Activated CD4-positive, alpha-beta memory T cell treated with anti-CD3 and anti-CD28 coated beads, Interleukin-2, amount 10 ng/mL, durations not matched to agents 7 days and 5 days (primary cell): ENCODE data around the gene BPIFB4. TPM values are rescaled to one million over a fixed set of nuclear protein-coding genes. Genes with fewer than 3 reads are reported as not detected.
"Not testable (repeated sequence)": the region's sequence is repeated elsewhere in the genome, so short reads cannot be mapped to it uniquely, and the experiment has no call there.

Experiments
- CTCF ChIA-PET: fragments of 350-600 bp; sonication (Branson Sonifier 250); formaldehyde crosslinking; loops from one replicate; lab custom pipeline; 2021; ENCODE audit warnings: antibody characterized with exemption, inconsistent platforms; lab: Charles Lee
- POLR2A ChIA-PET: fragments of 350-600 bp; sonication (Branson Sonifier 250); formaldehyde crosslinking; loops from one replicate; lab custom pipeline; 2021; ENCODE audit warnings: antibody characterized with exemption; lab: Charles Lee
- DNase-seq: peaks from one replicate; pipeline ENCODE4 v3.0.0-alpha.2; 2020
- H3K27ac Mint-ChIP-seq: one replicate; pipeline ENCODE4 v1.8.0; 2021; ENCODE audit warnings: mild to moderate bottlenecking, mixed read lengths
- H3K27me3 Mint-ChIP-seq: one replicate; pipeline ENCODE4 v1.8.0; 2021; ENCODE audit warnings: mixed read lengths
- H3K36me3 Mint-ChIP-seq: one replicate; pipeline ENCODE4 v1.8.0; 2021; ENCODE audit warnings: low read depth, mixed read lengths
- H3K4me1 Mint-ChIP-seq: one replicate; pipeline ENCODE4 v1.8.0; 2021; ENCODE audit warnings: mixed read lengths
- H3K4me3 Mint-ChIP-seq: one replicate; pipeline ENCODE4 v1.8.0; 2021; ENCODE audit warnings: mild to moderate bottlenecking, mixed read lengths
- H3K9me3 Mint-ChIP-seq: one replicate; pipeline ENCODE4 v1.8.0; 2021; ENCODE audit warnings: mixed read lengths
- total RNA-seq, 2 experiments: library from RNA; stranded (reverse); gene quantifications; one replicate each; pipeline ENCODE4 v1.2.3, GENCODE V29; 2021

BPIFB4 gene
- total RNA-seq, 2 experiments from 2014 or later = not detected

GRCh38 chr20:33103556-33103955, 24.1 kb downstream of the BPIFB4 start:
- H3K36me3 Mint-ChIP-seq = no peaks in the 10 kb centered on the region
- DNase-seq = no peak
- no peaks in the 10 kb centered on the region for H3K4me1 Mint-ChIP-seq
- no peak overlapping the region for H3K27ac Mint-ChIP-seq
- ChIA-PET CTCF (interaction anchor here (0.6 kb wide), 1 partner anchor 124 kb away, joined by 3 read pairs; no protein-coding TSS in a partner anchor), POLR2A (no interaction called here)
- H3K4me3 Mint-ChIP-seq = no peak overlapping the region
- no peaks in the 10 kb centered on the region for H3K27me3 Mint-ChIP-seq
- H3K9me3 Mint-ChIP-seq = no peaks in the 10 kb centered on the region

DNA sequence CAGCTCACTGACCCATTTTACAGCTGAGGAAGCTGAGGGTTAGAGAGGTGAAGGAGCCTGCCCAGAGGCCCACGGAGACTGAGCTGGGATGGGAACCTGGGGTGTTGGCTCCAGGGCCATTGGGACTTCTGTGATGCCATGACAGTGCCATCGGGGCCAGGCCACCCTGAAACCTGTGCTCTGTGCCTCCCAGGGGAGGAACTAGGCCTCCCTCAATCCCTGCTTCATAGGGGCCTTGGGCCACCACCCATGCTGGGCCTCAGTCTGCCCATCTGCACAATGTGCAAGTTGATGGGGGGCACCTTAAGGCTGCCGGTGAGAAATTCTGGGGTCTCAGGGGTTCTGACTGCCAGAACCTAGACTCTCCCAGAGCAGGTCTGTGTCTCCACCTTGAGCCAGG, 24.9 kb downstream of the BPIFB4 start:
- DNase-seq = no peak
- H3K4me3 Mint-ChIP-seq = no peak overlapping the region
- H3K27me3 Mint-ChIP-seq = no peaks in the 10 kb centered on the region
- no peak overlapping the region for H3K27ac Mint-ChIP-seq
- POLR2A ChIA-PET = no interaction called here
- CTCF ChIA-PET = interaction anchor here (0.6 kb wide), 1 partner anchor 123 kb away, joined by 3 read pairs; no protein-coding TSS in a partner anchor
- H3K9me3 Mint-ChIP-seq = no peaks in the 10 kb centered on the region
- no peaks in the 10 kb centered on the region for H3K36me3 Mint-ChIP-seq
- H3K4me1 Mint-ChIP-seq = no peaks in the 10 kb centered on the region

- POLR2A ChIA-PET = no interaction called here
- CTCF ChIA-PET = no interaction called here
- Mint-ChIP-seq H3K36me3 (no peaks in the 10 kb centered on the region), H3K4me1 (no peaks in the 10 kb centered on the region), H3K27ac (no peak overlapping the region), H3K4me3 (no peak overlapping the region), H3K9me3 (no peaks in the 10 kb centered on the region), H3K27me3 (no peaks in the 10 kb centered on the region)
- no peak for DNase-seq
Measured at GRCh38 chr20:33105316-33105924, 26.0 kb downstream of the BPIFB4 start.

GRCh38 chr20:33106058-33106620, 26.7 kb downstream of the BPIFB4 start:
- DNase-seq, H3K9me3 Mint-ChIP-seq, H3K27me3 Mint-ChIP-seq, CTCF ChIA-PET, H3K27ac Mint-ChIP-seq, H3K4me1 Mint-ChIP-seq, POLR2A ChIA-PET, H3K36me3 Mint-ChIP-seq, H3K4me3 Mint-ChIP-seq: not testable (repeated sequence)

GRCh38 chr20:33108661-33109060, 29.2 kb downstream of the BPIFB4 start:
- DNase-seq = no peak
- Mint-ChIP-seq H3K9me3 (no peaks in the 10 kb centered on the region), H3K27ac (no peak overlapping the region), H3K4me3 (no peak overlapping the region), H3K4me1 (no peaks in the 10 kb centered on the region), H3K27me3 (no peaks in the 10 kb centered on the region), H3K36me3 (no peaks in the 10 kb centered on the region)
- CTCF ChIA-PET = no interaction called here
- POLR2A ChIA-PET = no interaction called here

DNA sequence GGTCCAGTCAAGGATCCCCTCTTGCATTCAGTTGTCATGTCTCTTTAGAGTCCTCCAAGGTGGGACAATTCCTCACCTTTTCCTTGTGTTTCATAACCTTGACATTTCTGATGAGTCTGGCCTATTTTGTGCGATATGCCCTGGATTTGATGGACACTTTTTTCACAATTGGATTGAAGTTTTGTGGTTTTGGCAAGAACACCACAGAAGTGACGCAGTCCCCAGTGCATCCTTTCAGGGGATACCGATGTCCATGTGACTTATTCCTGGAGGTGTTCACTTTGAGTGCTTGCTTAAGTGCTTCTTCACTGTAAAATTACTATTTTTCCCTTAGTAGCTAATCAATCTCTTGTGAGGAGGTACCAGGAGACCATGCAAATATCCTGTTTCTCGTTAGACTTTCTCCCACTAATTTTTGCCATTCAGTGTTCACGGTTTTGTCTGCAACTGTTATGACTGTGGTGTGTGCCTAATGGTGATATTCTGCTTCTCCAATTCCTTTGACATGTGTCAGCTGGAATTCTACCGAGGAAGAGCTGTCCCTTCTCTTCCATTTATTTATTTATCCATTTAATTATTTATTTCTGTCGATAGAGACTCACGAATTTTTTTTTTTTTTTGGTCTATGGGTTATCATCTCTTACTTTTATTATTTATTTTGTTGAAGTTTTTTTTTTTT, 30.8 kb downstream of the BPIFB4 start:
- Mint-ChIP-seq H3K27ac (no peak overlapping the region), H3K36me3 (no peaks in the 10 kb centered on the region), H3K9me3 (no peaks in the 10 kb centered on the region), H3K4me1 (no peaks in the 10 kb centered on the region), H3K27me3 (no peaks in the 10 kb centered on the region), H3K4me3 (no peak overlapping the region)
- no peak for DNase-seq
- ChIA-PET CTCF (interaction anchor here (0.7 kb wide), 1 partner anchor 54 kb away, joined by 3 read pairs; no protein-coding TSS in a partner anchor), POLR2A (no interaction called here)

- POLR2A ChIA-PET = no interaction called here
- no peaks in the 10 kb centered on the region for H3K27me3 Mint-ChIP-seq
- no peaks in the 10 kb centered on the region for H3K4me1 Mint-ChIP-seq
- CTCF ChIA-PET = no interaction called here
- H3K9me3 Mint-ChIP-seq = no peaks in the 10 kb centered on the region
- DNase-seq = no peak
- no peak overlapping the region for H3K4me3 Mint-ChIP-seq
- no peak overlapping the region for H3K27ac Mint-ChIP-seq
- no peaks in the 10 kb centered on the region for H3K36me3 Mint-ChIP-seq
Measured at GRCh38 chr20:33111306-33111705, 31.9 kb downstream of the BPIFB4 start.

- H3K4me3 Mint-ChIP-seq = no peak overlapping the region
- H3K36me3 Mint-ChIP-seq = no peaks in the 10 kb centered on the region
- no peak overlapping the region for H3K27ac Mint-ChIP-seq
- H3K27me3 Mint-ChIP-seq = no peaks in the 10 kb centered on the region
- no peaks in the 10 kb centered on the region for H3K4me1 Mint-ChIP-seq
- ChIA-PET POLR2A (no interaction called here), CTCF (no interaction called here)
- no peaks in the 10 kb centered on the region for H3K9me3 Mint-ChIP-seq
- DNase-seq = no peak
Measured at GRCh38 chr20:33112547-33113386, 33.3 kb downstream of the BPIFB4 start.

- Mint-ChIP-seq H3K27ac (no peak overlapping the region), H3K4me3 (no peak overlapping the region), H3K9me3 (no peaks in the 10 kb centered on the region), H3K36me3 (no peaks in the 10 kb centered on the region), H3K4me1 (no peaks in the 10 kb centered on the region), H3K27me3 (no peaks in the 10 kb centered on the region)
- DNase-seq = no peak
- POLR2A ChIA-PET = no interaction called here
- CTCF ChIA-PET = no interaction called here
Measured at GRCh38 chr20:33113387-33113908, 34.0 kb downstream of the BPIFB4 start.

DNA sequence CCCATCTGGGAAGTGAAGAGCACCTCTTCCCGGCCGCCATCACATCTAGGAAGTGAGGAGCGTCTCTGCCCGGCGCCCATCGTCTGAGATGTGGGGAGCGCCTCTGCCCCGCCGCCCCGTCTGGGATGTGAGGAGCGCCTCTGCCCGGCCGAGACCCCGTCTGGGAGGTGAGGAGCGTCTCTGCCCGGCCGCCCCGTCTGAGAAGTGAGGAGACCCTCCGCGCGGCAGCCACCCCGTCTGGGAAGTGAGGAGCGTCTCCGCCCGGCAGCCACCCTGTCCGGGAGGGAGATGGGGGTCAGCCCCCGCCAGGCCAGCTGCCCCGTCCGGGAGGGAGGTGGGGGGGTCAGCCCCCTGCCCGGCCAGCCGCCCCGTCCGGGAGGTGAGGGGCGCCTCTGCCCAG, 36.1 kb downstream of the BPIFB4 start:
- peaks cover 15% of the 10 kb centered on the region for H3K4me1 Mint-ChIP-seq
- CTCF ChIA-PET, DNase-seq, H3K36me3 Mint-ChIP-seq, H3K27ac Mint-ChIP-seq, H3K9me3 Mint-ChIP-seq, POLR2A ChIA-PET, H3K27me3 Mint-ChIP-seq, H3K4me3 Mint-ChIP-seq: not testable (repeated sequence)

DNA sequence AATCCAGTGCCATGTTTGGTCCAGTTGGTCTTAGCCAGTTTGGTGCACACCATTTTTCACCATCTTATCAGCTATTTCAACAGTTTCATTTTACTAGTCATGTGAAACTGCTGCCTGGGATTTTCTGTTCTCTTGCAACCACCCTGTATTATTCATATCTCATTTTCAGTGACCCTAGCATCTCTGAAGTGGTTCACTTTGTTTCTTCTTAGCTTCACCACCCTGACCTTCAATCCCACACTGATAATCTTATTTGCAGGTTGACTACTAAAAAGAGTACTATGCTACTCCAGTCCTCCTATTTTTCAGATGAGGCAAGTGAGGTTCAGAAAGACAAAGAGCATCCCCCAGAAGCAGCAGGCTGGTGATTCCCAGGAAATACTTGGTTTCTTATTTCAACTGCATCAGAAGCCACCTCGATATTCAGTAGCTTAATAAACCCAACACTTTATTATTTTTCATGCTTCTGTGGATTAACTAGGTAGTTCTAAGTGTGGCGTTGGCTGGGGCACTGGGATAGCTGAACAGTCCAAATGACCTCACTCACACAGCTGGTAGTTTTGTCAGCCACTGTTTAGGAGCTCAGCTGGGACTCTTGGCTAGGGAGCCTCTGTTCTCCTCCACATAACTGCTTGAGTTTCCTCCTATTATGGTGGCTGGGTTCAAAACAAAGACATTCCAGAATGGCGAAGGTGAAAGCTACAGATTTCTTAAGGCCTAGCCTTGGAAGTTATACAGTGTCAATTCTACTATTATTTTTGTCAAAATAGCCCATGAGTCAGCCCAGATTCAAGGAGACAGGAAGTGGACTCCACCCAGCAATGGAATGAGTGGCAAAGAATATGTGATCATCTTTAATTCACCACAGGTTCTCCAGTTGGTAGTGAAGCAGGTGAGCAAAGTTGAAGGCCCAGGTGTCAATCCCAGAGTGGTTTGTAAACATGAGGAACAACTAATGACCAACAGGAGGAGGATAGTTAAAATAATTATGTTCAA, 40.6 kb downstream of the BPIFB4 start:
- POLR2A ChIA-PET = no interaction called here
- CTCF ChIA-PET = interaction anchor here (1.3 kb wide), 1 partner anchor 55 kb away, joined by 4 read pairs; no protein-coding TSS in a partner anchor
- Mint-ChIP-seq H3K4me3 (no peak overlapping the region), H3K4me1 (peaks cover 19% of the 10 kb centered on the region), H3K9me3 (peaks cover 9% of the 10 kb centered on the region), H3K27me3 (peaks cover 7% of the 10 kb centered on the region), H3K27ac (peak overlapping the region; percentile 6), H3K36me3 (peaks cover 2% of the 10 kb centered on the region)
- DNase-seq = no peak

- no peak overlapping the region for H3K4me3 Mint-ChIP-seq
- peaks cover 2% of the 10 kb centered on the region for H3K36me3 Mint-ChIP-seq
- POLR2A ChIA-PET = no interaction called here
- peaks cover 12% of the 10 kb centered on the region for H3K27me3 Mint-ChIP-seq
- CTCF ChIA-PET = interaction anchor here (0.6 to 1.3 kb wide), 2 partner anchors 54 to 753 kb away, joined by 4 read pairs; no protein-coding TSS in a partner anchor
- DNase-seq = no peak
- H3K9me3 Mint-ChIP-seq = peaks cover 9% of the 10 kb centered on the region
- peaks cover 19% of the 10 kb centered on the region for H3K4me1 Mint-ChIP-seq
- no peak overlapping the region for H3K27ac Mint-ChIP-seq
Measured at GRCh38 chr20:33120934-33121333, 41.5 kb downstream of the BPIFB4 start.
